GM12875 (cell line): ENCODE results near the gene COX14.
"Not testable (repeated sequence)": the region's sequence is repeated elsewhere in the genome, so short reads cannot be mapped to it uniquely, and the experiment has no call there.

Source experiments
- H3K4me3 ChIP-seq: one replicate; pipeline ENCODE4 v1.5.1; 2011; ENCODE audit warnings: low read depth, low read length, control low read depth
- CTCF ChIP-seq: IDR thresholded peaks from 2 replicates; pipeline ENCODE4 v1.5.1; 2011; ENCODE audit warnings: low read depth, mild to moderate bottlenecking, control low read depth, inconsistent platforms, low read length, moderate library complexity, borderline replicate concordance; ENCODE audit not compliant: insufficient read depth

Gene COX14

GRCh38 chr12:50129290-50129689, 17.3 kb downstream of the COX14 start:
- TF ChIP-seq CTCF, result no peak
- no peak overlapping the region for H3K4me3 ChIP-seq

GRCh38 chr12:50132505-50133135, 20.6 kb downstream of the COX14 start:
- no peak overlapping the region for H3K4me3 ChIP-seq
- peak; percentile 55; the same call in 1 of the 2 replicates for TF ChIP-seq CTCF

- TF ChIP-seq CTCF, result no peak
These were observed 31.0 kb downstream of the COX14 start for GRCh38 chr12:50142993-50143392.

GRCh38 chr12:50145439-50145838, 33.4 kb downstream of the COX14 start:
- no peak overlapping the region for H3K4me3 ChIP-seq
- no peak for TF ChIP-seq CTCF

More at GRCh38 chr12:50142993-50143392, 31.0 kb downstream of the COX14 start:
- no peak overlapping the region for H3K4me3 ChIP-seq

GRCh38 chr12:50147281-50147680, 35.2 kb downstream of the COX14 start:
- no peak for TF ChIP-seq CTCF
- no peak overlapping the region for H3K4me3 ChIP-seq

- not testable (repeated sequence) for H3K4me3 ChIP-seq
These were observed 36.0 kb downstream of the COX14 start for GRCh38 chr12:50148011-50148410.

- TF ChIP-seq CTCF, result no peak
- no peak overlapping the region for H3K4me3 ChIP-seq
These were observed 37.3 kb downstream of the COX14 start for GRCh38 chr12:50149311-50149710.

GRCh38 chr12:50151047-50151687, 39.1 kb downstream of the COX14 start:
- H3K4me3 ChIP-seq, result no peak overlapping the region
- TF ChIP-seq CTCF, result no peak

GRCh38 chr12:50154947-50155346, 42.9 kb downstream of the COX14 start:
- not testable (repeated sequence) for H3K4me3 ChIP-seq
